ENCODE measurements around the gene EPN3.

DNA sequence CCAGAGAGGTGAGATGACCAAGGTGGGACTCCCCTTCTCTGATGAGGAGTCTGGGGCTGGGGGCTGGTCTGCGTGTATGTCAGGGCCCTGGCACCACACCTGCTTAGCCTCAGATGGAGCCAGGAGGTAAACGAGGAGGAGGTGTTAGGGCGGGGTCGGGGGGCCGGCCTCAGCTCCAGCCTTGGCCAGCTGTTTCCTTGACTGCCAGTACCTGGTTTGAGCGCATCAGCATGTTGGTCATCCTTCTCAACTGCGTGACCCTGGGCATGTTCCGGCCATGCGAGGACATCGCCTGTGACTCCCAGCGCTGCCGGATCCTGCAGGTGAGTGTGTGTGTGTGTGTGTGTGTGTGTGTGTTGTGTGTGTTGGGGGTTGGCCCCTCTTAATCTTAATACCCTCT, 36.1 kb downstream of the EPN3 start:
- TF ChIP-seq, protein P1, sequence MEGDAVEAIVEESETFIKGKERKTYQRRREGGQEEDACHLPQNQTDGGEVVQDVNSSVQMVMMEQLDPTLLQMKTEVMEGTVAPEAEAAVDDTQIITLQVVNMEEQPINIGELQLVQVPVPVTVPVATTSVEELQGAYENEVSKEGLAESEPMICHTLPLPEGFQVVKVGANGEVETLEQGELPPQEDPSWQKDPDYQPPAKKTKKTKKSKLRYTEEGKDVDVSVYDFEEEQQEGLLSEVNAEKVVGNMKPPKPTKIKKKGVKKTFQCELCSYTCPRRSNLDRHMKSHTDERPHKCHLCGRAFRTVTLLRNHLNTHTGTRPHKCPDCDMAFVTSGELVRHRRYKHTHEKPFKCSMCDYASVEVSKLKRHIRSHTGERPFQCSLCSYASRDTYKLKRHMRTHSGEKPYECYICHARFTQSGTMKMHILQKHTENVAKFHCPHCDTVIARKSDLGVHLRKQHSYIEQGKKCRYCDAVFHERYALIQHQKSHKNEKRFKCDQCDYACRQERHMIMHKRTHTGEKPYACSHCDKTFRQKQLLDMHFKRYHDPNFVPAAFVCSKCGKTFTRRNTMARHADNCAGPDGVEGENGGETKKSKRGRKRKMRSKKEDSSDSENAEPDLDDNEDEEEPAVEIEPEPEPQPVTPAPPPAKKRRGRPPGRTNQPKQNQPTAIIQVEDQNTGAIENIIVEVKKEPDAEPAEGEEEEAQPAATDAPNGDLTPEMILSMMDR (IDR thresholded peaks at IDR 0.05; ENCODE audit: poor library complexity), result no peak
- TF ChIP-seq EZH2phosphoT487 (IDR thresholded peaks at IDR 0.05; ENCODE audit: low read depth, severe bottlenecking, unreplicated experiment), result no peak
- TF ChIP-seq EZH2 (IDR thresholded peaks at IDR 0.05; ENCODE audit: borderline replicate concordance), result no peak
